Stimulated activated CD8-positive, alpha-beta memory T cell treated with anti-CD3 and anti-CD28 coated beads, Interleukin-12 subunit alpha, Interleukin-12 subunit beta, amount 100 ng/mL, for 4 hours (primary cell): ENCODE data around the gene PTPRN2.

Source experiments
- DNase-seq: peaks from one replicate; pipeline ENCODE4 v3.0.0-alpha.2; 2020; ENCODE audit warnings: low read depth

Gene PTPRN2

GRCh38 chr7:158028290-158028941 is 559.2 kb downstream of the PTPRN2 start:
- DNase-seq = no peak

- DNase-seq = no peak
Observed at GRCh38 chr7:158027646-158028045, 560.0 kb downstream of the PTPRN2 start.

DNA sequence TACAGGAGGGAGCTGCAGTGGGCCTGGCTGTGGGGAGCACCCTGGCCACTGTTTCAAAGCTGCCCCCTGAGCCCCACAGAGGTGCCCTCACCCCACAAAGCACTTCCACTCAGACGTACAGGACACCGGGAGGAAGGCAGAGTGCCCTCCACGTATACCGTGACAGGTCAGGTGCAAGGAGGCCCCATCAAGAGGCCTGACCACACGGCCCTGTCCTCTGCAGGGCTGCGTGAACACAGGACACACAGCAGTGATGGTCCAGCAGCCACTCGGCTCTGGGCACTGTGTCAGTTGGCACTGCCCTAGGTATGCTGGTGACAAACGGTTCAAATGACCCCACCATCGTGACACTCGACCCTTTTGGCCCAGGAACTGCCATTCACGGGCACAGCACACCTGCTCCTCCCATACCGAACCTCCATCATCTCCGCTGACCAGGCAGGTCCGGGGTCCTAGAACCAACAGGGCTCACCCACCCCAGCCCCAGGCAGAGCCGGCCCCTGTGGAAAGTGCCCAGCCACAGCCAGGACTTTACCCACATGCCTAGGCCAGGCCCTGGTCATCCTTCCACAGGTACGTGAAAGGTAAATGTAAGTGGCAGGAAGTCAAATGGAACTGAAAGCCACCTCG is 560.9 kb downstream of the PTPRN2 start:
- no peak for DNase-seq

- no peak for DNase-seq
Observed at GRCh38 chr7:158025686-158026600, 561.7 kb downstream of the PTPRN2 start.

DNA sequence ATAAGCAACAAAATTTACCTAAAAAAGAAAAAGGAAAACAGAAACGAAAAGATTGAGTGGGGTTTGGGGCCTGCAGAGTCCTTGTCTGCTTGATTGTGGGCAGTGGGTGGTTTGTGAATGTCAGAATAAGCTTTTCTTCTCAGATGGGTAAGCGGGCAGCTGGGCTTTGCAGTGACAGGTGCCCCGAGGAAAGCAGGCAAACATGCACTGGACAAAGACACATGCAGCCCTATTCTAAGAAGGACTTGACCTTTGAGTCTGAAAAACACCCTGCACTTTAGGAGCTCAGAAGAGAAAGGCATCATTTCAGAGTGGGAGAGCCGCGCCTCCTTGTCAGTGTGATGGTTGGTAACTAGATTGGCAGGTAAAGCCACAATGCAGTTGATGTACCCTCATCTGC is 562.7 kb downstream of the PTPRN2 start:
- DNase-seq = no peak

DNA sequence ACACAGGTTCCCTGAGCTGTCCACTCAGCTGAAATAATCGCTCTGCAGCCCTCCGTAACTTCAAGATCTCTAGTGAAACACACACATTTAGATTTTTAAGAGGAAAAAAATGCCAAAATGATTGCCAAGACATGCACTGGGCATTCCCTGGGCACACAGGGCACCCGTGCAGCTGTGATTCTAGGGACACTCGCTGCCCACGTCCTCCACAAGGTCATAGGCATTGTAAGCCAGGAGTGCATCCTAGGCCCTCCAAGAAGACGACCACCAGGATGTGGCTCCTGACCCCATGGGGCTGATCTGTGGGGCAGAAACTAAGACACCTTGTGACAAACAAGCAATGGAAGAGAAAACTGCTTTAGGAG is 563.3 kb downstream of the PTPRN2 start:
- no peak for DNase-seq

- DNase-seq = no peak
Observed at GRCh38 chr7:158023681-158024350, 563.8 kb downstream of the PTPRN2 start.

GRCh38 chr7:158023157-158023556 is 564.5 kb downstream of the PTPRN2 start:
- no peak for DNase-seq

DNA sequence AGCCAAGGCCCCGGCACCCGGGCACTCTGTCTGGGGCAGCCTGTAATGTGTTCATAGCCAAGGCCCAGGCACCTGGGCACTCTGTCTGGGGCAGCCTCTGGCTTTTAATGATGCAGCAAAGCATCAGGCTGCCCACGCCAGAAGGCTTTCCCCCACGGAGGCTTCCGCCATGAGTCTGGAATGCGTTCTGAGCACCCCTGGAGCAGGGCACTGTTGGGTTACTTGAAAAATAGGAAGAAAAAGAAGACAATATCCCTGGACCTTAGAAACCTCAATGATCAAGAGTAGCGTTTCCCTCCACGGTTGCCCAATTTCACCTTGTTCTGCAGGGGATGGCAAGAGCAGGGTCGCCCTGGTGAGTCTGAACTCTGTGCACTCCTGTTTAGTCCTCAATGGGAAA is 565.0 kb downstream of the PTPRN2 start:
- DNase-seq = no peak

DNA sequence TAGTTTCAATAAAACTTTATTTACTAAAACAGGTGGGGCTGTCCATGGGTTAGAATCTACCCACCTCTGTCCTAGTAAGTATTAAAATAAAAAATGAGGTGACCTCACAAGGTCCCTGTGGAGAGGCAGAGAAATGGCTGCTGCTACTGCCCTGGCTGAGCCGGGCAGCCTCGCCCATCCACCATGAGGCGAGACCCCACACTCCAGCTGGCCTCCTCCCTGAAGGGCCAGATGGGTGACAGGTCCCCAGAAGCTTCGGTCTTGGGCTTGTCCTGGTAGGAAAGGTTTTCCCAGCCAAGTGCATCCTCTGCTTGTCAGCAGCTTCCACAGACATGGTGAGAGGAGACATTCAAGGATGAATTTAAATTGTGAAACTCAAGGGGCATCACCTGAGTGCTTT is 565.8 kb downstream of the PTPRN2 start:
- DNase-seq = no peak

GRCh38 chr7:158020706-158021095 is 566.9 kb downstream of the PTPRN2 start:
- DNase-seq = no peak

GRCh38 chr7:158019726-158020705 is 567.6 kb downstream of the PTPRN2 start:
- DNase-seq = no peak

GRCh38 chr7:158018971-158019645 is 568.5 kb downstream of the PTPRN2 start:
- DNase-seq = no peak

- DNase-seq = no peak
Observed at GRCh38 chr7:158018098-158018762, 569.4 kb downstream of the PTPRN2 start.

GRCh38 chr7:158017111-158018097 is 570.2 kb downstream of the PTPRN2 start:
- no peak for DNase-seq

DNA sequence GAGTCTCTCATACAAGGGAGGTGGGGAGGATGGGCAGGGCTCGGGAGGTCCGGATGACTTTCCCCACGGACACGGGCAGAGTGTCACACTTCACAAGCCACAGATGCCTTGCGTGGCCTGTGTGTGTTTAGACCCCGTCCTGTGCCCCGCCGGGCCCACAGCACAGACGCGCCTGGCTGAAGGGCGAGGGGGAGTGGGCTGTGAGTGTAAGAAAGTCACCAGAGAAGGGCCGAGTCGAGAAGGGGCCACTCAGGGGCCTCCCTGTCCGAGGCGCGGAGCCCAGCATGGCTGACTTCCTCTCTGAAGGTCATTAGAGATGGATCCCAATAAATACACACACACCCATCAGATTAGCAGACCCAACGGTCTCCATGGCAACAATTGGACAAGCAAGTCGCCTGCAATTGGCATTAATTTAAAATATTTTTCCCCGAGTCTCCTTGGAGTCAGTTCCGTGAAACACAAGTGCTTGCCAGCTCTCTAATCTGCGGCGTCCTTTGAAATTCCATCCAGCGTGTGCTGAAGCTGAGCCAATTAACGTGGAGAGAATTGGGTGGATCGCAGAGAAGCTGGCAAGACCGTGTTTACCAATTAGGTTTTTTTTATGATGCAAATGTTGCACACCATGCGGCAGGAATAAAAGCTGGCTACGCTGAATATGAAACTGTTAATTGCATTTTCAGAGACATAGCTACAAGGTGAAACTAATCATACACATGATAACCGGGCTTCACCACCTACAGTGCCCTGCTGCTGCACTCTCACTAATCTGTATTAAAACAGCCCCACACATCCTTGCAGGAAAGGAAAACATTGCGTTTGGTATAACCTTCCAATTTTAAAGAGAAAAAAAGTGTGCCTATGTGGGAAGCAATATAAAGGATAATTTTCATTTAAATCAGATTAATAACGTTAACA is 571.2 kb downstream of the PTPRN2 start:
- DNase-seq = no peak

DNA sequence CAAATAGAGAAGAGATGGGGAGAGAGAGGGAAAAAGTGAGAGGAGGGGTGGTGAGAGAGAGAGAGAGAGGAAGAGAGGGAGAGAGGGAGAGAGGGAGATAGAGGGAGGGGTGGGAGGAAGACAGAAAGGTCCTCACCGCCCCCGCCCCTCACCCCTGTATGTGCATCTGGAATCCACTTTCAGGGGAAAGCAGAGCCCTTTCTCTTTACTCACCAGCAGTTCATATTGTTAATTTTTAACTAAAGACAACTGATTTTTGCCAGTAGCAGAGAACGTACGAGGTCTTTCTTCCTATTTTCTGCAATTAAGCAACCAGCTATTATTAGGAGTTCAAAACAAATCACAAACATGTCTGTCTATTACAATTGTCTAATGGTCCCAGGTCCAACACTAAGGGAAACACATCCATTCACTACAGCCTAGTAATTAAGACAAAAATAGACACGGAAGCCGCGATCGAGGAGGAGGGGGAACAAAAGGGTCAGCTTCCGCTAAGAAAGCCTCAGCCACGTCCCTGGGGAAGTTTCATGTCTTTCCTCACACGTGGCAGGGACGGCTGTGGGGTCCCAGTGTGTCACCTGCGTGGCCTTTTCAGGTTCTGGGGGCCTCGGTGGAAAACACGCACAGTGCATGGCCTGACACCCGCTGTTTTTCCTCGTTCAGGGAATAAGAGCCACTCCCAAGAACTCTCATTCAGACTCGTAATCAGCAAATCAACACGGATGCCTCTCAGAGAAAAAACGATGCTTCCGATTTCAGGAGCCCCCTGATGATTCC is 572.0 kb downstream of the PTPRN2 start:
- no peak for DNase-seq
